ENCODE measurements around the gene CTNNBL1. TPM values are rescaled to one million over a fixed set of nuclear protein-coding genes. Genes with fewer than 3 reads are reported as not detected.

CTNNBL1 gene
- total RNA-seq, 2 donors from 2014 or later, result 8.6 to 17.4 TPM

DNA sequence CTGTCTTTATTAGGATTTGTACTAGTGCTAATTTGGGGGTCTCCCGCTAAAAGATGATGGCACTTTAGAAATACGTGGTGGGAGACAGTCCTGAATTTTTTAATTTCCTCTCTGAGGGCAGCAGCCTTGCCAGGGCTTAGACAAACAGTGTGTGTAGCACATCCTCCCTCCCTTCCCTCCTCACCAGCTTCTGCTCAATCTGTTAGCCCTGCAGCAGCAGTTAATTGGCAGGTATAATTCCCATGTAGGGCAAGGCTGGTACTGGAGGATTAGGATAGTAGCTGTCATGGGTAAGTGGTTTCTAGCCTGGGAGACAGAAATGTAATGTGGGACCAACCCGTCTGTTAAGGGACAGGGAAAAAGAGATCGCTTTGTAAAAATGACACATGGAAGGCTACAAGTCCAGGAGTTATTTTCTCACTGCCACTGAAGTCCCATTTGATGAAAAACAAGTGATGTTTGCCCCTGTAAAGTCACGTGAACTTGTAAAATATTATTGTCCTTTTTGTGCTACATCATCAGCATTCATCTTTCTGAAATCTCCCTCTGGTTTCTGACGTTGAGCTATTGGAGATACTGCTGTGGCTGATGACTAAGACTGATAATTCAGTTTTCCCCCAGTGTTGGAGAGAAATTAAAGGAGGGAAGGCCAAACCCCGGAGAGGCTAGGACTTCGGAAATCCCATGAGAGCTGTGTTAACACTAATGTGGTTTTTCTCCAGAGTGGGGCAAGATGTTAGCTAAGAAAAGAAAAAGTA is 40.6 kb downstream of the CTNNBL1 start:
- WGBS, 2 donors, result 82 to 83% methylated on average over 8 of the region's 8 CpGs
- no peaks in the 10 kb centered on the region for H3K4me1 ChIP-seq
- no peak overlapping the region for H3K27ac ChIP-seq
- H3K9me3 ChIP-seq, result no peaks in the 10 kb centered on the region
- ATAC-seq, result no peak
- H3K27me3 ChIP-seq, result no peaks in the 10 kb centered on the region
- TF ChIP-seq, protein P1, sequence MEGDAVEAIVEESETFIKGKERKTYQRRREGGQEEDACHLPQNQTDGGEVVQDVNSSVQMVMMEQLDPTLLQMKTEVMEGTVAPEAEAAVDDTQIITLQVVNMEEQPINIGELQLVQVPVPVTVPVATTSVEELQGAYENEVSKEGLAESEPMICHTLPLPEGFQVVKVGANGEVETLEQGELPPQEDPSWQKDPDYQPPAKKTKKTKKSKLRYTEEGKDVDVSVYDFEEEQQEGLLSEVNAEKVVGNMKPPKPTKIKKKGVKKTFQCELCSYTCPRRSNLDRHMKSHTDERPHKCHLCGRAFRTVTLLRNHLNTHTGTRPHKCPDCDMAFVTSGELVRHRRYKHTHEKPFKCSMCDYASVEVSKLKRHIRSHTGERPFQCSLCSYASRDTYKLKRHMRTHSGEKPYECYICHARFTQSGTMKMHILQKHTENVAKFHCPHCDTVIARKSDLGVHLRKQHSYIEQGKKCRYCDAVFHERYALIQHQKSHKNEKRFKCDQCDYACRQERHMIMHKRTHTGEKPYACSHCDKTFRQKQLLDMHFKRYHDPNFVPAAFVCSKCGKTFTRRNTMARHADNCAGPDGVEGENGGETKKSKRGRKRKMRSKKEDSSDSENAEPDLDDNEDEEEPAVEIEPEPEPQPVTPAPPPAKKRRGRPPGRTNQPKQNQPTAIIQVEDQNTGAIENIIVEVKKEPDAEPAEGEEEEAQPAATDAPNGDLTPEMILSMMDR (IDR thresholded peaks at IDR 0.05), result no peak
- TF ChIP-seq POLR2A (IDR thresholded peaks at IDR 0.05), result no peak
- intact Hi-C loops (cut with DNase I), result no loop called here
- DNase-seq, result no peak
- H3K4me3 ChIP-seq, result no peak overlapping the region
- H3K36me3 ChIP-seq (replicated peaks in 1 of 2; ENCODE audit: insufficient read depth in 1 of 2, low read depth in 2 of 2), result peaks cover 0 to 8% of the 10 kb centered on the region in 2 donors

DNA sequence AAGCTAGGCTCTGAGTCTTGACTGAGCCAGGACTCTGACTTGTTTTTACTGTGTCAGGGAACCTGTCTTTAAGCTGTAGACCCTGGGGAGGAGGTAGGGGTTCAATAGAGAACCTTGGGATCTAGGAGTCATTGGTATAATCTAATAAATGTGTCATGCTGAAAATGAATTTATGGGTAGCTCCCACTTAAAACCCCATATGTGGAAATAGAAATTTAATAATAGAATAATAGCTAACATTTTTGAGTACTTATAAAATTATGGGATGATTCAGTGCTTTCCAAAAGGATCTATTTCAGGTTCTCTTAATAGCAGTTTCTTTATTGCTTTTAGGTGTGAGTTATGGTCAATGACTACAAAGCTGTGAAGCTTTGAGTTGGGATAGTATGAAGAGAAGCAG is 41.7 kb downstream of the CTNNBL1 start:
- Histone ChIP-seq H3K36me3 (replicated peaks in 1 of 2; ENCODE audit: insufficient read depth in 1 of 2, low read depth in 2 of 2) (peaks cover 0 to 10% of the 10 kb centered on the region in 2 donors), H3K9me3 (no peaks in the 10 kb centered on the region), H3K27ac (no peak overlapping the region), H3K4me1 (no peaks in the 10 kb centered on the region), H3K27me3 (no peaks in the 10 kb centered on the region), H3K4me3 (no peak overlapping the region)
- intact Hi-C loops (cut with DNase I), result no loop called here
- DNase-seq (no peak), ATAC-seq (no peak)
- no peak for TF ChIP-seq POLR2A (IDR thresholded peaks at IDR 0.05)
- TF ChIP-seq, protein P1 (IDR thresholded peaks at IDR 0.05), result no peak

DNA sequence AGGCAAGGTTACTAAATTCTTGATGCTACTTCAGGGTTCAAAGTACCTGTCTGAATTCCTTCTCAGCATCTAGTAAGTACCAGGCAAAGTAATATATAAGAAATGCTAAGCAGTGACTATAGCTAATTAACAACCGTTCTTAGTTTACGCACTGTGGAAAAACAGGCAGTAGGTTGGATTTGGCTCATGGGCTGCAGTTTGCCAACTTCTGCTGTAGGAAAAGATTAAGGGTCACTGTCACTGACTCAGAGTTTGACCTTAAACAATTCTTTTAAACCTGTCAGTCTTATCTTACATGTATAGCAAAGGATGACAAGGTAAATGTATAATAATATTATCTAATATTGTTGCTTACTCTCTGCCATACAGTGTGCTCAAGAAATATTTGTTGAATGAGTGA is 42.3 kb downstream of the CTNNBL1 start:
- no peak for ATAC-seq
- DNase-seq, result no peak
- Histone ChIP-seq H3K27ac (no peak overlapping the region), H3K4me1 (no peaks in the 10 kb centered on the region), H3K27me3 (no peaks in the 10 kb centered on the region), H3K36me3 (replicated peaks in 1 of 2; ENCODE audit: insufficient read depth in 1 of 2, low read depth in 2 of 2) (peaks cover 0 to 10% of the 10 kb centered on the region in 2 donors), H3K4me3 (no peak overlapping the region), H3K9me3 (no peaks in the 10 kb centered on the region)
- TF ChIP-seq POLR2A (IDR thresholded peaks at IDR 0.05), result no peak
- TF ChIP-seq, protein P1 (IDR thresholded peaks at IDR 0.05), result no peak
- WGBS, 2 donors, result 55 to 59% methylated on average over 2 of the region's 2 CpGs
- intact Hi-C loops (cut with DNase I), result no loop called here

DNA sequence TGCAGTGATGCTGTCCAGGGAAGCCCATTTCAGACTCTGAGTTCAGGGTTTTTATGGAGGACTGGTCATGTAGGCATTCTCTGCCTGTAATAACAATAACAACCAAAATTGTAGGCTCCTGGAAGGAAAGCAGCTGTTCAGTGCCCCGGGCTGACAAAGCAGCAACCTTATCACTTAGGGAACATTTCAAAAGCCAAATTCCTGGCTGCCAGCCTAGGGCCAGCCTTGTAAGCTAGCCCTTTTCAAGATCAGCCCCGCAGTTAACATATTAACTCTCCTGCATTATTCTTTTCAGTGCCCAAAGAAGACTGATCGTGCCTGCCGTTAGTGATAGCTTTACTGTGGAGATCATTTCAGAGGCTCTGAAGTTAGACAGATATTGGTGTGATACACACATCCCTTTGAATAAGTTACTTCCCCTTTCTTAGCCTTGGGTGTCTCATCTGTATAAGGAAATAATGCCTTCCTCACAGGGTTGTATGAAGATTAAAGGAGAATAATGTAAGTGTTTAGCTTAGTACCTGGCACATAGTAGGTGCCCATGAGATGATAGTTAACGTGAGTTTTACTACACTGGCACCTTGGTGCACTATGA is 44.1 kb downstream of the CTNNBL1 start:
- Histone ChIP-seq H3K9me3 (no peaks in the 10 kb centered on the region), H3K27me3 (no peaks in the 10 kb centered on the region), H3K4me3 (no peak overlapping the region), H3K36me3 (replicated peaks in 1 of 2; ENCODE audit: insufficient read depth in 1 of 2, low read depth in 2 of 2) (peaks cover 0 to 10% of the 10 kb centered on the region in 2 donors), H3K4me1 (no peaks in the 10 kb centered on the region), H3K27ac (no peak overlapping the region)
- 84 to 86% methylated on average over 5 of the region's 5 CpGs for WGBS, 2 donors
- DNase-seq, result no peak
- intact Hi-C loops (cut with DNase I), result no loop called here
- no peak for ATAC-seq
- TF ChIP-seq, protein P1 (IDR thresholded peaks at IDR 0.05), result no peak

DNA sequence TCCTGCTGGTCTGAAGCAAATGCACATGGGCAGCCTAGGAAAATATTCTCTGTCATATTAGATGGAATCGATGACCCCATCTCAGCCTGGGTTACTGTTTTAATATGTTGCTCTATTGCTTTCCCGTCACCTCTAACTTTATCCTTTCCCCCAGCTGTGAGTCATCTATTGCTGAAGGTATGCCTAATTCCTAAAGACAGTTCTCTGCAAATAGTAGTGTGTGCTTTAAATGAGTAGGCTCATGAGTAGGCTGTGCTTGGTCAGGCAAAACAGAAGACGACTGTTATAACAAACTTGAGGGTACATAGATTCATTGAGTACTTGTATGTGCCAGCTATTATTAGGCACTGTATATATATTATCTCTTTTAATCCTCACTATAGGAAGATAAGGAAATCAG is 47.2 kb downstream of the CTNNBL1 start:
- TF ChIP-seq, protein P1 (IDR thresholded peaks at IDR 0.05), result no peak
- TF ChIP-seq POLR2A (IDR thresholded peaks at IDR 0.05), result no peak
- H3K36me3 ChIP-seq (replicated peaks in 1 of 2; ENCODE audit: insufficient read depth in 1 of 2, low read depth in 2 of 2), result peaks cover 0 to 10% of the 10 kb centered on the region in 2 donors
- intact Hi-C loops (cut with DNase I), result no loop called here
- no peaks in the 10 kb centered on the region for H3K27me3 ChIP-seq
- no peak overlapping the region for H3K27ac ChIP-seq
- no peaks in the 10 kb centered on the region for H3K4me1 ChIP-seq
- H3K9me3 ChIP-seq, result no peaks in the 10 kb centered on the region
- ATAC-seq (no peak), DNase-seq (no peak)
- H3K4me3 ChIP-seq, result no peak overlapping the region
- WGBS, 2 donors, result 86 to 89% methylated on average over 3 of the region's 3 CpGs
